Measurements from ENCODE around the gene DYNLT1. TPM values are rescaled to one million over a fixed set of nuclear protein-coding genes. Genes with fewer than 3 reads are reported as not detected.

DYNLT1 gene
- total and polyA plus RNA-seq, 10 of the 15 experiments (the other 5 are each of a cell fraction or from before 2014, with no cell fraction given) = 33.6 to 298 (median 89.2) TPM

DNA sequence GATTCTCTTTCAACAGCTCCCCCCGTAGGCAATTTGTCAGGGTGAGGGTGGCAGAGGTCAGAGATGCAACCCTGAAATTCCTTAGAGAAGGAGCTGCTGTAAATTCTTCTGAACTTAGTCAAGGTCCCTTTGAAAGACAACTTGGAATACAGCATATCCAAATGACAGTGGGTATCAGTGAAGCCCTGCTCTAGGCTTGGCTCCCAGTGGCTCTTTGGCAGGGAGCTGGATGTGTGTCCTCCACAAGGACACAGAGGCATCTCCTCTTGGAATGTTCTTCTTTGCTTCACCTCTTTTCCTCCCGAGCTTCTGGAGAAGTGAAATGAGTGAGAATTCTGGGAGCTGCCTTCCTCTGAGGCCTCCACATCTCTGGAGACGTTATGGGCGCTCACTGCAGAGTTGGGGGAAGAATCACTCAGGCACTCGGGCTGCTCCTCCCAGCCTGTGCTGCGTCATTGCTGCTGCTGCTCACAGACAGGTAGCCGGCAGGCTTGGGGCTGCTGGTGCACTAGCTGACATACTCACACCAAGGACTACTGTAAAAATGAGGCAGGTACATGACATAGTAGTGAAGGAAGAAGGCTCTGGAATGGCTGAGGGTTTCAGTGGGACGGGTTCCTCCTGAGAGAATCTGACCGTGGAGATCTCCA is 34.1 kb downstream of the DYNLT1 start (continued):
- TF ChIP-seq TCF12 (IDR thresholded peaks at IDR 0.05; ENCODE audit: low read depth, low read length) (no peak), EGR1 (IDR thresholded peaks at IDR 0.05; ENCODE audit: borderline replicate concordance in 1 of 2, low read depth in 2 of 2, low read length in 2 of 2) (no peak)
- TF ChIP-seq, protein P1, sequence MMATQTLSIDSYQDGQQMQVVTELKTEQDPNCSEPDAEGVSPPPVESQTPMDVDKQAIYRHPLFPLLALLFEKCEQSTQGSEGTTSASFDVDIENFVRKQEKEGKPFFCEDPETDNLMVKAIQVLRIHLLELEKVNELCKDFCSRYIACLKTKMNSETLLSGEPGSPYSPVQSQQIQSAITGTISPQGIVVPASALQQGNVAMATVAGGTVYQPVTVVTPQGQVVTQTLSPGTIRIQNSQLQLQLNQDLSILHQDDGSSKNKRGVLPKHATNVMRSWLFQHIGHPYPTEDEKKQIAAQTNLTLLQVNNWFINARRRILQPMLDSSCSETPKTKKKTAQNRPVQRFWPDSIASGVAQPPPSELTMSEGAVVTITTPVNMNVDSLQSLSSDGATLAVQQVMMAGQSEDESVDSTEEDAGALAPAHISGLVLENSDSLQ (IDR thresholded peaks at IDR 0.05) = no peak

DNA sequence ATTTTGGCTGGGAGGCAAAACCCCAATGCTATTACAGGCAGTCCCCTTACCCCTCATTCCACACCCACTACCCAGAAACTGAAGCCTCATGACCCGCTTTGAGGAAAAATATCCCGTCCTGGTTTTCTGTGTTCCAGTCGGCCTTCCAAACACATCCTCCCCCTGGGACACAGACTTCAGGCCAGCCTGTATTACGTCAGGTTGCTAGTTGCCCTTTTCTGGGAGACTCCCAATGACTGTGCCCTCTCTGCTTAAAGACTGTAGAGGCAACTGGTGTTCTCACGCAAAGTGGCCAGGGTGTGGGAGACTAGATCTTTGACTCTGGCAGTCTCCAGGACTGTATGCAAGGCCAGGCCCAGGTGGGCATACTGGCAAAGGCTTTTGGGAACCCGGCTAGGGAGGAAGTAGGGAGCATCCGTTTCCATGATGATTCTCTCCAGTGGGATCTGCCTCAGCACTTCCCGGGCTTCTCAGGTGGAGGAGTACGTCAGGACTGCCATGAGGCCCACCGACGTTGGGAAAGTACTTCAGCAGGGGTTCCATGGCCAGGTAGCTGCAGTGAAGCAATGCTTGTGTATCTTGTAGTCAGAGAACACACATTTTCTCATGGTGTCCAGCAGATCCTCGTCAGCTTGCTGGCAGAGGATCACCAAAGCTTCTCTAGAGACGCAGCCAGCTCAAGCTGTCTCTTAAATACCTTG is 34.9 kb downstream of the DYNLT1 start:
- no peak overlapping the region for H2AFZ ChIP-seq (ENCODE audit: control insufficient read depth, low read depth, low read length)
- no peaks in the 10 kb centered on the region for H4K20me1 ChIP-seq (ENCODE audit: control insufficient read depth, insufficient read depth)
- H3K4me2 ChIP-seq (ENCODE audit: control insufficient read depth, insufficient read depth) = no peak overlapping the region
- no peak for FAIRE-seq
- no peaks in the 10 kb centered on the region for H3K4me1 ChIP-seq (ENCODE audit: control insufficient read depth, insufficient read depth, low read length)
- 0 out of 3 replicates have a peak, but pooled peaks cover 1% of the 10 kb centered on the region for H3K9me3 ChIP-seq (replicated peaks; ENCODE audit: control insufficient read depth, insufficient read depth, low read length)
- no peak overlapping the region for H3K4me3 ChIP-seq
- RAD21 ChIA-PET (ENCODE audit: unreplicated experiment) = no interaction called here
- no peak overlapping the region for H3K27ac ChIP-seq (ENCODE audit: control insufficient read depth, insufficient read depth)
- in situ Hi-C loops (cut with MboI) = no loop called here
- no peak for ATAC-seq
- H3K36me3 ChIP-seq (ENCODE audit: control insufficient read depth in 2 of 2, insufficient read depth in 2 of 2, low read length in 1 of 2) = peaks cover 12 to 19% of the 10 kb centered on the region in 2 experiments
- CTCF ChIA-PET = interaction anchor here (0.8 to 2.4 kb wide), 3 partner anchors 10 to 396 kb away, joined by 3 to 10 read pairs (median 9); no protein-coding TSS in a partner anchor
- H3K27me3 ChIP-seq (replicated peaks in 1 of 2; ENCODE audit: control insufficient read depth in 2 of 2, insufficient read depth in 2 of 2, low read length in 1 of 2) = no peaks in the 10 kb centered on the region
- DNase-seq (ENCODE audit: low read depth, low spot score) = no peak
- intact Hi-C loops (cut with micrococcal nuclease; ENCODE audit: unreplicated experiment) = no loop called here
- H3K79me2 ChIP-seq (ENCODE audit: control insufficient read depth, insufficient read depth, low read length) = no peaks in the 10 kb centered on the region
- no peak for TF ChIP-seq TCF12 (IDR thresholded peaks at IDR 0.05; ENCODE audit: low read depth, low read length)
- TF ChIP-seq ZNF622 (IDR thresholded peaks at IDR 0.05) = no peak
- TF ChIP-seq ZSCAN29 (IDR thresholded peaks at IDR 0.05) = no peak
- no peak for TF ChIP-seq ZNF24 (IDR thresholded peaks at IDR 0.05)
- no peak for TF ChIP-seq SMAD1 (IDR thresholded peaks at IDR 0.05; ENCODE audit: low read depth, partially characterized antibody)
- no peak for TF ChIP-seq NBN (IDR thresholded peaks at IDR 0.05)
- TF ChIP-seq, protein P2, sequence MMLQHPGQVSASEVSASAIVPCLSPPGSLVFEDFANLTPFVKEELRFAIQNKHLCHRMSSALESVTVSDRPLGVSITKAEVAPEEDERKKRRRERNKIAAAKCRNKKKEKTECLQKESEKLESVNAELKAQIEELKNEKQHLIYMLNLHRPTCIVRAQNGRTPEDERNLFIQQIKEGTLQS (IDR thresholded peaks at IDR 0.05; ENCODE audit: borderline replicate concordance, extremely low read depth, low read depth, low read length) = no peak
- TF ChIP-seq CEBPZ (IDR thresholded peaks at IDR 0.05; ENCODE audit: low read depth, low read length) = no peak
- no peak for TF ChIP-seq TCF7 (IDR thresholded peaks at IDR 0.05; ENCODE audit: borderline replicate concordance)
- BruUV-seq (replicated peaks) = no TSS peak
- WGBS (ENCODE audit: insufficient coverage, insufficient replicate concordance, low lambda C conversion rate, missing lambda C conversion rate) = 94% methylated on average over 13 of the region's 13 CpGs
- no peak overlapping the region for H3K9ac ChIP-seq (ENCODE audit: control insufficient read depth, insufficient read depth, low read length)
- POLR2A ChIA-PET = interaction anchor here (0.9 kb wide), 1 partner anchor 146 kb away, joined by 4 read pairs; no protein-coding TSS in a partner anchor
- SMC1A ChIA-PET (ENCODE audit: uncharacterized antibody, unreplicated experiment) = interaction anchor here (1.0 to 2.3 kb wide), 2 partner anchors 82 to 395 kb away, joined by 5 to 6 read pairs; no protein-coding TSS in a partner anchor

Measured in GM12878 (cell line).